Activated T-cell treated with anti-CD3 and anti-CD28 coated beads, Interleukin-2, amount 50 U/mL, for 4 hours (primary cell): ENCODE data around the gene KIF18A. TPM values are rescaled to one million over a fixed set of nuclear protein-coding genes. Genes with fewer than 3 reads are reported as not detected.

ENCODE experiments used
- ATAC-seq, 2 donors: fragments of 200-7000 bp; cut with Tn5 transposase; one replicate each; pipeline ENCODE4 v1.10.0; 2021
- DNase-seq: peaks from one replicate; pipeline ENCODE4 v3.0.0-alpha.2; 2020
- H3K27me3 Mint-ChIP-seq: one replicate; pipeline ENCODE4 v1.8.0; 2021; ENCODE audit warnings: low read depth, mixed read lengths
- H3K36me3 Mint-ChIP-seq: one replicate; pipeline ENCODE4 v1.8.0; 2022; ENCODE audit warnings: mixed read lengths; ENCODE audit not compliant: insufficient read depth
- H3K4me1 Mint-ChIP-seq: one replicate; pipeline ENCODE4 v1.8.0; 2021; ENCODE audit warnings: low read depth, mixed read lengths
- H3K4me3 Mint-ChIP-seq: one replicate; pipeline ENCODE4 v1.8.0; 2021; ENCODE audit warnings: mild to moderate bottlenecking, moderate library complexity, mixed read lengths
- H3K9me3 Mint-ChIP-seq: one replicate; pipeline ENCODE4 v1.8.0; 2021; ENCODE audit warnings: mixed read lengths
- total RNA-seq, 3 donors: library from RNA; stranded (reverse); gene quantifications; one replicate each; pipeline ENCODE4 v1.2.1, GENCODE V29; 2021

The KIF18A gene
- total RNA-seq, 3 donors from 2014 or later, result 2.8 to 4.0 (median 2.9) TPM

DNA sequence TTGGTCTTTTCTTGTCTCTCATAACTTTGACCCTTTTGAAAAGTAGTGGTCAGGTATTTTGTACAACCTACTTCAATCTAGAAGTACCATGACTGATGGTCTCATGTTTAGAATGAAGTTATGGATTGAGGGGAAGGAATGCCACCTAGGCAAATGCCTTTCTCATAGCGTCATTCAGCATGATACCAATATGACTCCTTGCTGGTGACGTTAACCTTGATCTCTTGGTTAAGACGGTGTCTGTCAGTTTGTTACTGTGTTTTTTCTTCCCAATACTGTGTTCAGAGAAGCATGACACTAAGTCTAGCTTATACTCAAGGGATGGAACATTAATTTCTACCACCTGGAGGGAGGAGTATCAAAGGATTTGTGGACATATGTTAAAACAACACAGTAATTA lies 130.9 kb downstream of the KIF18A start:
- DNase-seq (no peak), ATAC-seq (no peak)
- H3K27me3 Mint-ChIP-seq, result no peaks in the 10 kb centered on the region
- no peaks in the 10 kb centered on the region for H3K36me3 Mint-ChIP-seq
- no peaks in the 10 kb centered on the region for H3K4me1 Mint-ChIP-seq
- H3K4me3 Mint-ChIP-seq, result no peak overlapping the region
- H3K9me3 Mint-ChIP-seq, result no peaks in the 10 kb centered on the region

DNA sequence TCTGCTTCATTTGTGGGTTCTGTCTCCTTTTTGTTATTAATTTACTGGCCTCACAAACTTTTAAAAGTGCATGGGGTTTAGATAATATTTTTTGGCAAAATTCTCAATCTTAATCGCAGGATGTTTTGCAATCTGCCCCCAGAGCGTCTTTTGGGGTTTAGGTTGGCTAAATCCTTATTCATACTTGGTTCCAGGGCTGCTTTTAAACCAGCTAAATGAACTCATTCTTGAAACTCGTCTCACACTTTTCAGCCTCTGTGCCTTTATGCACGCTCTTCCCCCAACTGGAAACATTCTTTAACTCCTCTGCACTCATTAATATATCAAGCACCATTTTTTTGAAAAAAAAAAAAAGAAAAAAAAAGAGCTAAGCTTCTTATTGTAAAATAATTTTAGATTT lies 131.7 kb downstream of the KIF18A start:
- Mint-ChIP-seq H3K4me1 (no peaks in the 10 kb centered on the region), H3K36me3 (no peaks in the 10 kb centered on the region), H3K9me3 (no peaks in the 10 kb centered on the region), H3K27me3 (no peaks in the 10 kb centered on the region), H3K4me3 (no peak overlapping the region)
- DNase-seq, result no peak
- ATAC-seq, result no peak

- DNase-seq (no peak), ATAC-seq (no peak)
- no peaks in the 10 kb centered on the region for H3K4me1 Mint-ChIP-seq
- no peaks in the 10 kb centered on the region for H3K9me3 Mint-ChIP-seq
- no peaks in the 10 kb centered on the region for H3K27me3 Mint-ChIP-seq
- H3K36me3 Mint-ChIP-seq, result no peaks in the 10 kb centered on the region
- no peak overlapping the region for H3K4me3 Mint-ChIP-seq
Observed at GRCh38 chr11:27973851-27974536, 134.0 kb downstream of the KIF18A start.

GRCh38 chr11:27972522-27973170 lies 135.3 kb downstream of the KIF18A start:
- no peak for DNase-seq
- no peak overlapping the region for H3K4me3 Mint-ChIP-seq
- ATAC-seq, result no peak
- no peaks in the 10 kb centered on the region for H3K27me3 Mint-ChIP-seq
- H3K4me1 Mint-ChIP-seq, result no peaks in the 10 kb centered on the region
- no peaks in the 10 kb centered on the region for H3K36me3 Mint-ChIP-seq
- H3K9me3 Mint-ChIP-seq, result no peaks in the 10 kb centered on the region

DNA sequence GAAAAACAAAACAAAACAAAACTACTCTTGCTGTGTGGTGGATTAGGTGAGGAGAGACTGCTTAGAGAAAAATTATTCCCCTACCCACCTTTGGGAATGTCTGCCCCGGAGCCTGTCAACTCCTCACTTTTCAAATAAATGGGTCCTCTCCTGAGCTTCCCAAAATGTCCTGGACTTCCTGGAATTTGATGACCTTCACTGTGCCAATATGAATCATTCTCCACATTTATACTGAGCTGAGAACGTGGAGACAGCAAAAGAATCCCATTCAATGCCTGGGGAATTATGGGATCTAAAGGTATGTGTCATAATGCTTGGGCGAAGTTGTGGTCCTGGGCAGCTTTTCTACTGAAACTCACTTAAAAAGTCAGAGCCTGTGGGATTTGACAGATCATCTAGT lies 136.8 kb downstream of the KIF18A start:
- no peak for ATAC-seq
- no peaks in the 10 kb centered on the region for H3K27me3 Mint-ChIP-seq
- no peaks in the 10 kb centered on the region for H3K4me1 Mint-ChIP-seq

More for the DNA sequence above, 136.8 kb downstream of the KIF18A start:
- DNase-seq, result no peak
- no peaks in the 10 kb centered on the region for H3K9me3 Mint-ChIP-seq
- H3K4me3 Mint-ChIP-seq, result no peak overlapping the region
- no peaks in the 10 kb centered on the region for H3K36me3 Mint-ChIP-seq

Other genes with a start within 250 kb of the KIF18A start
- 10 to 100 TPM in 2 of 3 donors, 1 to 10 TPM in 1; 8.1 to 10.9 (median 10.2) TPM for gene METTL15, start 232 bp upstream of the KIF18A start, total RNA-seq